Posterior vena cava (tissue), 2 donors: ENCODE data around the gene TMEM165. TPM values are rescaled to one million over a fixed set of nuclear protein-coding genes. Genes with fewer than 3 reads are reported as not detected.
"Not testable (repeated sequence)": the region's sequence is repeated elsewhere in the genome, so short reads cannot be mapped to it uniquely, and the experiment has no call there.

Source experiments
- DNase-seq: peaks from one replicate; pipeline ENCODE4 v3.0.0-alpha.2; 2020; ENCODE audit warnings: low spot score
- intact Hi-C, 2 donors: fragments of 100-400 bp; cut with DNase I; formaldehyde crosslinking; loops; one replicate each; pipeline versions ENCODE4 v1.14.1 to v1.14.2; 2022 to 2023
- long read RNA-seq, 2 donors: library from polyadenylated mRNA; unstranded; transcript quantifications; one replicate each; pipeline ENCODE4 v2.0.0, GENCODE V29; 2020 to 2021
- total RNA-seq, 2 donors: library from RNA; stranded (reverse); fragmentation: NEBNext Ultra II Directional; extraction: Animal tissue kit (Norgen Biotek cat#: 25700); gene quantifications; one replicate each; pipeline ENCODE4 v1.2.1, GENCODE V29; 2021
- donor health status: DM: yes; HTN: yes; CAD: no.
- donor health status: DM: yes; HTN: yes; CAD: no.

The TMEM165 gene
- total RNA-seq = 100 to 1,000 TPM; 132 to 149 TPM
- long read RNA-seq, donor 1, transcript TMEM165-201 (6 exons, 1,928 nt) = major isoform, 45 of 60 reads
- long read RNA-seq, donor 1, partial matches to known transcripts = 4 of 60 reads
- long read RNA-seq, donor 1, other reads (novel, unspliced or antisense) = 11 of 60 reads
- long read RNA-seq, donor 2, transcript TMEM165-201 (6 exons, 1,928 nt) = major isoform, 198 of 234 reads
- long read RNA-seq, donor 2, partial matches to known transcripts = 15 of 234 reads
- long read RNA-seq, donor 2, other reads (novel, unspliced or antisense) = 17 of 234 reads

- peak; percentile 97 for DNase-seq
- intact Hi-C loops = loop anchor here in 1 of 2 donors (5.0 kb wide), 2 partner anchors 48 to 457 kb away; partner anchors contain the start of genes EXOC1 and SRD5A3
These were observed at the start of gene TMEM165 for GRCh38 chr4:55395529-55396307. Gene TMEM165, plus strand, starts transcription at chr4:55395957. Its CDS starts 233 bp downstream, at chr4:55396190.

- intact Hi-C loops = loop anchor here (5.0 to 10.0 kb wide), 3 partner anchors 51 to 519 kb away; partner anchors contain the start of genes CLOCK (in 1 of the 2) and TMEM165 (in 1 of the 2)
- DNase-seq = peak; percentile 95
These were observed 49.5 kb upstream of the TMEM165 start, which contains the start of gene SRD5A3 for GRCh38 chr4:55345980-55346850. Gene SRD5A3, plus strand, starts transcription at chr4:55346242. Its CDS starts 95 bp downstream, at chr4:55346337.

GRCh38 chr4:55346851-55347255 is 48.9 kb upstream of the TMEM165 start:
- DNase-seq = no peak
- intact Hi-C loops = loop anchor here (5.0 to 10.0 kb wide), 3 partner anchors 50 to 518 kb away; partner anchors contain the start of genes CLOCK (in 1 of the 2) and TMEM165 (in 1 of the 2)

DNA sequence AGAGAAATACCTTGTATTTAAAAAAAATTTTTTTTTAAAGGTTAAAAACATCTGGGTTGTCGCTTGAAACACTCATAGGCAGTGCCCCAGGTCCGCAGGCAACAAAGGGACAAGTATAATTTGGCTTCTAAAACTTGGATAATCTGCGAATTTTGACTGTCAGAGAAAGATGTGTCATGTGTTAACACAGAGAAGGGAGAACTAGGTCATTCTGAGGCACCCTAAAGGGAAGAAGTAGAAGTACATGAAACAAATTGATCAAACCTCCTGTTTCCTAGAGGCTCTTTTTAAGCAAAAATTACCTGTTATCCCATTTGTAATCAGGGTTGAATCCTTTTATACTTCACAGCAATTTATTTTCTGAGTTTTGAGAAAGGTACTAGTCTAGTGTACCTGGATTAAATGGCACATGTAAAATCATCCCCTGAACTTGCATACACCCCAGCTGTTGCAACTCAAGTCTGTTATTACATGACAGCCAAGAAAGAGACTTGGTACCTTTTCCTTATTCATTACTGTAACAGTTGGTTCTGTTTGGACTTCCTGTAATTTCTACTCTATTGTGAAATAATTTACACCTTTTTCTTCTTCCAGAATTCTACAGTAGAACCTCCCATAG is 48.0 kb upstream of the TMEM165 start:
- no peak for DNase-seq
- intact Hi-C loops = loop anchor here (5.0 to 10.0 kb wide), 3 partner anchors 50 to 517 kb away; partner anchors contain the start of genes CLOCK (in 1 of the 2) and TMEM165 (in 1 of the 2)

GRCh38 chr4:55348466-55348865 is 47.3 kb upstream of the TMEM165 start:
- intact Hi-C loops = loop anchor here (5.0 to 10.0 kb wide), 3 partner anchors 49 to 516 kb away; partner anchors contain the start of genes CLOCK (in 1 of the 2) and TMEM165 (in 1 of the 2)
- DNase-seq = no peak

DNA sequence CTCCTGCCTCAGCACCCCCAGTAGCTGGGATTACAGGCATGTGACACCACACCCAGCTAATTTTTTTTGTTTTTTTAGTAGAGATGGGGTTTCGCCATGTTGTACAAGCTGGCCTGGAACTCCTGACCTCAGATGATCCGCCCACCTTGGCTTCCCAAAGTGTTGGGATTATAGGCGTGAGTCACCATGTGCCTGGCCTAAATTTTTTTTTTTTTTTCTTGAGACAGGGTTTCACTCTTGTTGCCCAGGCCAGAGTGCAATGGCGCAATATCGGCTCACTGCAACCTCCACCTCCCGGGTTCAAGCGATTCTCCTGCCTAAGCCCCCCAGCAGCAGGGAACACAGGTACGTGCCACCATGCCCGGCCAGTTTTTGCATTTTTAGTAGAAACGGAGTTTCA is 44.9 kb upstream of the TMEM165 start:
- not testable (repeated sequence) for DNase-seq
- intact Hi-C loops = loop anchor here in 1 of 2 donors (10.0 kb wide), 1 partner anchor 194 kb away; the partner anchor contains the start of gene CLOCK

DNA sequence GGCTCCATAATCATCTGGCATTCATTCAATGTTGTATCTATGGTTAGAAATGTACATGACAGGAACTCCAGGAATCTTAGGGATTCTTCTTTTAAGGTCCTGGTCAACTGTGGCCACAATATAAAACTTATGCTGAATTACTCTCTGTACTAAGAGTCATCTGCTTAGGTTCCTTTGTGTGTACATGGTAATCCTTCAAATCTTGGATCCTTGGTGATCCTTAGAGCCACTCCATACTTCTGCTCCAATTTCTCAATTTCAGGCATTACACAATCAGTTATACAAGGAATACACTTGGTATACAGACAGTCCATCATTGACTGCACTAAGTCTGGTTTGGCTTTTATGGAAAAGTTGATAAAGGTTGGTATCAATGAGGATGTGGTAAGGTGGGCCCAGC is 43.9 kb upstream of the TMEM165 start:
- intact Hi-C loops = loop anchor here in 1 of 2 donors (10.0 kb wide), 1 partner anchor 193 kb away; the partner anchor contains the start of gene CLOCK
- no peak for DNase-seq

- no peak for DNase-seq
- intact Hi-C loops = loop anchor here in 1 of 2 donors (10.0 kb wide), 1 partner anchor 192 kb away; the partner anchor contains the start of gene CLOCK
These were observed 43.0 kb upstream of the TMEM165 start for GRCh38 chr4:55352726-55353125.

DNA sequence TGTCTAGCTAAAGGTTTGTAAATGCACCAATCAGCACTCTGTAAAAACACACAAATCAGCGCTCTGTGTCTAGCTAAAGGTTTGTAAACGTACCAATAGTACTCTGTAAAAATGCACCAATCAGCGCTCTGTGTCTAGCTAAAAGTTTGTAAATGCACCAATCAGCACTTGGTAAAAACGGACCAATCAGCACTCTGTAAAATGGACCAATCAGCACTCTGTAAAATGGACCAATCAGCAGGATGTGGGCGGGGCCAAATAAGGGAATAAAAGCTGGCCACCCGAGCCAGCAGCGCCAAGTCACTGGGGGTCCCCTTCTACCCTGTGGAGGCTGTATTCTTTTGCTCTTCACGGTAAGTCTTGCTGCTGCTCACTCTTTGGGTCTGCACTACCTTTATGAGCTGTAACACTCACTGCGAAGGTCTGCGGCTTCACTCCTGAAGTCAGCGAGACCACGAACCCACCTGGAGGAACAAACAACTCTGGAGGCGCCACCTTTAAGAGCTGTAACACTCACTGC is 42.5 kb upstream of the TMEM165 start:
- DNase-seq = not testable (repeated sequence)
- intact Hi-C loops = loop anchor here in 1 of 2 donors (10.0 kb wide), 1 partner anchor 192 kb away; the partner anchor contains the start of gene CLOCK

- intact Hi-C loops = loop anchor here in 1 of 2 donors (10.0 kb wide), 1 partner anchor 190 kb away; the partner anchor contains the start of gene CLOCK
- no peak for DNase-seq
These were observed 41.1 kb upstream of the TMEM165 start for GRCh38 chr4:55354648-55355047.

DNA sequence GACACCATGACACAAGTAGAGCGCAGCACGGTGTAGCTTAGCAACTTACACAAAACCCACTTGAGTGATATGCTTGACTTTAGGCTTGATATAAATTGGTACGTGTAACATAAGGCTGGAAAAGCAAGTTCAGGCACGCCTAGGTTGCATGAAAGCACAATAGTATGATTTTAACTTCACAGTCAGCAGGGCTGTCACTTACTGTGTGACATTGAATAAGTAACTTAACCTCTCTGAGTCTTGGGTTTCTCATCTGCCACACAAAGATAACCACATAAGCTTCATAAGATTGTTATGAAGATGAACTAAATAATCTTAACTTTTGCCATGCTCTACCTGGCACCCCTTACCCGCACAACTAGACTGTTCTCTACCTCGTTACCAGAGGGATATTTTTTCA is 40.2 kb upstream of the TMEM165 start:
- no peak for DNase-seq
- intact Hi-C loops = loop anchor here in 1 of 2 donors (10.0 kb wide), 1 partner anchor 189 kb away; the partner anchor contains the start of gene CLOCK

- DNase-seq = no peak
- intact Hi-C loops = loop anchor here in 1 of 2 donors (10.0 kb wide), 1 partner anchor 188 kb away; the partner anchor contains the start of gene CLOCK
These were observed 38.7 kb upstream of the TMEM165 start for GRCh38 chr4:55356991-55357461.

- intact Hi-C loops = loop anchor here in 1 of 2 donors (10.0 kb wide), 1 partner anchor 187 kb away; the partner anchor contains the start of gene CLOCK
- no peak for DNase-seq
These were observed 37.5 kb upstream of the TMEM165 start for GRCh38 chr4:55358246-55358645.

GRCh38 chr4:55358668-55359067 is 37.1 kb upstream of the TMEM165 start:
- no peak for DNase-seq
- intact Hi-C loops = loop anchor here in 1 of 2 donors (10.0 kb wide), 1 partner anchor 186 kb away; the partner anchor contains the start of gene CLOCK

GRCh38 chr4:55359397-55359916 is 36.3 kb upstream of the TMEM165 start:
- intact Hi-C loops = loop anchor here in 1 of 2 donors (10.0 kb wide), 1 partner anchor 185 kb away; the partner anchor contains the start of gene CLOCK
- no peak for DNase-seq

- DNase-seq, intact Hi-C loops: not testable (repeated sequence)
These were observed 32.8 kb upstream of the TMEM165 start for GRCh38 chr4:55362938-55363337.
